ENCODE measurements around the gene TMEM94. TPM values are rescaled to one million over a fixed set of nuclear protein-coding genes. Genes with fewer than 3 reads are reported as not detected.

TMEM94 gene
- total RNA-seq = 30.7 and 33.5 TPM in 2 replicates

GRCh38 chr17:75456417-75457046 is at the start of gene TMEM94:
Gene TMEM94 (plus strand): TSS chr17:75456635. CDS start chr17:75471906, 15,271 bp downstream.

GRCh38 chr17:75515496-75516254 is 59.2 kb downstream of the TMEM94 start, which contains the start of gene CASKIN2:
Gene CASKIN2 (minus strand): TSS chr17:75515537. CDS start chr17:75513804, 1,733 bp downstream.

GRCh38 chr17:75516255-75516618 is 59.8 kb downstream of the TMEM94 start, which contains the start of gene TSEN54:
Gene TSEN54 (plus strand): TSS chr17:75516528. CDS start chr17:75516561, 33 bp downstream.

GRCh38 chr17:75524970-75525805 is 68.8 kb downstream of the TMEM94 start, which contains the start of gene LLGL2:
Gene LLGL2 (plus strand): TSS chr17:75525697. CDS start chr17:75543427, 17,730 bp downstream.

Small RNAs within 50 kb of the gene (small RNA-seq; reads per million reads assigned to genes)
- gene RF00019 (not detected), gene RNU6-938P (not detected)

Other genes starting within 250 kb of the TMEM94 start
- gene GGA3, start 195.0 kb upstream of the TMEM94 start, total RNA-seq = 11.9 and 15.3 TPM in 2 replicates
- gene MRPS7, start 194.8 kb upstream of the TMEM94 start, total RNA-seq = 35.3 and 35.4 TPM in 2 replicates
- gene MIF4GD, start 185.4 kb upstream of the TMEM94 start, total RNA-seq = 6.2 and 8.0 TPM in 2 replicates
- 3.5 and 5.0 TPM in 2 replicates for gene SLC25A19, start 167.2 kb upstream of the TMEM94 start, total RNA-seq
- 66.6 and 73.7 TPM in 2 replicates for gene GRB2, start 51.0 kb upstream of the TMEM94 start, total RNA-seq
- gene CASKIN2, start 58.9 kb downstream of the TMEM94 start, total RNA-seq = 9.1 and 9.6 TPM in 2 replicates
- 6.8 and 7.3 TPM in 2 replicates for gene TSEN54, start 59.9 kb downstream of the TMEM94 start, total RNA-seq
- gene LLGL2, start 69.1 kb downstream of the TMEM94 start, total RNA-seq = 0.13 and 0.32 TPM in 2 replicates
- gene MYO15B, start 131.2 kb downstream of the TMEM94 start, total RNA-seq = 4.2 and 5.6 TPM in 2 replicates
- 0.22 TPM in 1 of 2 replicates, not detected in the other for gene SMIM5, start 176.8 kb downstream of the TMEM94 start, total RNA-seq
- gene RECQL5, start 210.5 kb downstream of the TMEM94 start, total RNA-seq = 17.0 and 18.7 TPM in 2 replicates
- gene SAP30BP, start 210.7 kb downstream of the TMEM94 start, total RNA-seq = 58.1 and 63.9 TPM in 2 replicates

Measured in articular chondrocyte of knee joint (primary cell).